Measurements from ENCODE around the gene RARRES2. TPM values are rescaled to one million over a fixed set of nuclear protein-coding genes. Genes with fewer than 3 reads are reported as not detected.
"Not testable (repeated sequence)": the region's sequence is repeated elsewhere in the genome, so short reads cannot be mapped to it uniquely, and the experiment has no call there.

Gene RARRES2
- total RNA-seq, 1 donor from 2014 or later, result 19.0 TPM

- H3K27me3 Mint-ChIP-seq; DNase-seq (ENCODE audit: low spot score, unreplicated experiment); H3K9me3 Mint-ChIP-seq (ENCODE audit: low read depth); H3K27ac Mint-ChIP-seq; H3K36me3 Mint-ChIP-seq (ENCODE audit: insufficient read depth); H3K4me3 Mint-ChIP-seq (ENCODE audit: low read depth); H3K4me1 Mint-ChIP-seq (ENCODE audit: low read depth): not testable (repeated sequence)
These were observed 36.8 kb downstream of the RARRES2 start for GRCh38 chr7:150304499-150305258.

DNA sequence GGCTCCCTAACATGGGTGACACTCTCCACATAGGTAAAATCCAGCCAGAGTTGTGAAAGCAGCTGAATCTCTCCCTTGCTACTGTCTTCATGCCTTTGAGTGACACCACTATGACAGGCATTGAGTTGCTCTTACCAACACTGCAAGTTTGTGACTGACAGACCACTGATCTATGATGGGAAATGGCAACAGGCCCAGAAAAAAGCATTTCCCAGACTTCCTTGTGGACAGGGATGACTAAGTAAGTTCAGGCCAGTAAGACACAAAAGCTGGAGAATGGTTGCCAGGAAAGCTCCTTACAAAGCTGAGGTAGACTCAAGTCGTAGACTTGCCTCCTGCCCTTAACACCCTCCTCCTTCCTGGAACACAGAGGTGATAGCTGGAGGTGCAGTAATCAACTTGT, 38.5 kb downstream of the RARRES2 start:
- not testable (repeated sequence) for H3K4me1 Mint-ChIP-seq (ENCODE audit: low read depth); H3K4me3 Mint-ChIP-seq (ENCODE audit: low read depth); H3K36me3 Mint-ChIP-seq (ENCODE audit: insufficient read depth); H3K27ac Mint-ChIP-seq; DNase-seq (ENCODE audit: low spot score, unreplicated experiment); H3K27me3 Mint-ChIP-seq; H3K9me3 Mint-ChIP-seq (ENCODE audit: low read depth)

GRCh38 chr7:150297978-150298377, 43.5 kb downstream of the RARRES2 start:
- not testable (repeated sequence) for H3K9me3 Mint-ChIP-seq (ENCODE audit: low read depth); H3K27me3 Mint-ChIP-seq; H3K27ac Mint-ChIP-seq; H3K4me1 Mint-ChIP-seq (ENCODE audit: low read depth); H3K4me3 Mint-ChIP-seq (ENCODE audit: low read depth); DNase-seq (ENCODE audit: low spot score, unreplicated experiment); H3K36me3 Mint-ChIP-seq (ENCODE audit: insufficient read depth)

GRCh38 chr7:150296802-150297201, 44.6 kb downstream of the RARRES2 start:
- H3K36me3 Mint-ChIP-seq (ENCODE audit: insufficient read depth); H3K27ac Mint-ChIP-seq; H3K4me3 Mint-ChIP-seq (ENCODE audit: low read depth); H3K27me3 Mint-ChIP-seq; DNase-seq (ENCODE audit: low spot score, unreplicated experiment); H3K4me1 Mint-ChIP-seq (ENCODE audit: low read depth); H3K9me3 Mint-ChIP-seq (ENCODE audit: low read depth): not testable (repeated sequence)

GRCh38 chr7:150295614-150296013, 45.8 kb downstream of the RARRES2 start:
- not testable (repeated sequence) for H3K36me3 Mint-ChIP-seq (ENCODE audit: insufficient read depth); H3K9me3 Mint-ChIP-seq (ENCODE audit: low read depth); H3K27ac Mint-ChIP-seq; H3K4me1 Mint-ChIP-seq (ENCODE audit: low read depth); H3K4me3 Mint-ChIP-seq (ENCODE audit: low read depth); DNase-seq (ENCODE audit: low spot score, unreplicated experiment); H3K27me3 Mint-ChIP-seq

- not testable (repeated sequence) for H3K36me3 Mint-ChIP-seq (ENCODE audit: insufficient read depth); H3K27ac Mint-ChIP-seq; H3K9me3 Mint-ChIP-seq (ENCODE audit: low read depth); H3K4me3 Mint-ChIP-seq (ENCODE audit: low read depth); H3K27me3 Mint-ChIP-seq; DNase-seq (ENCODE audit: low spot score, unreplicated experiment); H3K4me1 Mint-ChIP-seq (ENCODE audit: low read depth)
These were observed 46.4 kb downstream of the RARRES2 start for GRCh38 chr7:150295027-150295426.

- not testable (repeated sequence) for H3K4me3 Mint-ChIP-seq (ENCODE audit: low read depth); H3K27me3 Mint-ChIP-seq; H3K27ac Mint-ChIP-seq; H3K4me1 Mint-ChIP-seq (ENCODE audit: low read depth); H3K36me3 Mint-ChIP-seq (ENCODE audit: insufficient read depth); DNase-seq (ENCODE audit: low spot score, unreplicated experiment); H3K9me3 Mint-ChIP-seq (ENCODE audit: low read depth)
These were observed 51.1 kb downstream of the RARRES2 start for GRCh38 chr7:150290317-150290716.

- not testable (repeated sequence) for DNase-seq (ENCODE audit: low spot score, unreplicated experiment); H3K36me3 Mint-ChIP-seq (ENCODE audit: insufficient read depth); H3K27me3 Mint-ChIP-seq; H3K4me1 Mint-ChIP-seq (ENCODE audit: low read depth); H3K9me3 Mint-ChIP-seq (ENCODE audit: low read depth); H3K4me3 Mint-ChIP-seq (ENCODE audit: low read depth); H3K27ac Mint-ChIP-seq
These were observed 52.6 kb downstream of the RARRES2 start for GRCh38 chr7:150288816-150289215.

Other genes with a start within 250 kb of the RARRES2 start
- 28.1 and 28.3 TPM in 2 replicates for gene LRRC61, start 18.3 kb downstream of the RARRES2 start, total RNA-seq
- gene ACTR3C, start 18.1 kb downstream of the RARRES2 start, total RNA-seq, result 2.3 and 3.3 TPM in 2 replicates
- gene REPIN1, start 27.2 kb upstream of the RARRES2 start, total RNA-seq, result 148 and 153 TPM in 2 replicates
- 10.8 and 13.4 TPM in 2 replicates for gene ZNF775, start 37.7 kb upstream of the RARRES2 start, total RNA-seq
- not detected in 2 replicates for gene GIMAP8, start 109.0 kb upstream of the RARRES2 start, total RNA-seq
- gene GIMAP7, start 173.2 kb upstream of the RARRES2 start, total RNA-seq, result not detected in 2 replicates
- not detected in 2 replicates for gene GIMAP4, start 225.8 kb upstream of the RARRES2 start, total RNA-seq